ENCODE measurements around the gene F13B.
"Not testable (repeated sequence)": the region's sequence is repeated elsewhere in the genome, so short reads cannot be mapped to it uniquely, and the experiment has no call there.

F13B gene

DNA sequence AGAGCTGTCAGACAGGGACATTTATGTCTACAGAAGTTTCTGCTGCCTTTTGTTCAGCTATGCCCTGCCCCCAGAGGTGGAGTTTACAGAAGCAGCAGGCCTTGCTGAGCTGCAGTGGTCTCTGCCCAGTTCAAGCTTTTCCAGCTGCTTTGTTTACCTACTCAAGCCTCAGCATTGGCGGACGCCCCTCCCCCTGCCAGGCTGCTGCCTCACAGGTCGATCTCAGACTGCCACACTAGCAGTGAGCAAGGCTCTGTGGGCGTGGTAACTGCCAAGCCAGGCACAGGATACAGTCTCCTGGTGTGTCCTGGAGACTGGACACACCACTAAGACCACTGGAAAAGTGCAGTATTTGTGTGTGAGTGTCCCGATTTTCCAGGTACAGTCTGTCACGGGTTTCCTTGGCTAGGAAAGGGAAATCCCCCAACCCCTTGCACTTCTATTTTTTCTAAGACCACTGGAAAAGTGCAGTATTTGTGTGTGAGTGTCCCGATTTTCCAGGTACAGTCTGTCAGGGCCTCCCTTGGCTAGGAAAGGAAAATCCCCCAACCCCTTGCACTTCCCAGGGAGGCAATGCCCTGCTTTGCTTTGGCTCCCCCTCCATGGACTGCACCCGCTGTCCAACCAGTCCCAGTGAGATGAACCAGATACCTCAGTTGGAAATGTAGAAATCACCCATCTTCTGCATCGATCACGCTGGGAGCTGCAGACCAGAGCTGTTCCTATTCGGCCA is 75.0 kb downstream of the F13B start:
- not testable (repeated sequence) for H3K9me3 ChIP-seq (ENCODE audit: low read length); H3K36me3 ChIP-seq (ENCODE audit: insufficient read depth, low read length); H3K4me1 ChIP-seq (ENCODE audit: insufficient read depth, low read length); H3K27me3 ChIP-seq (ENCODE audit: insufficient read depth, low read length)
- H3K4me3 ChIP-seq (ENCODE audit: low read length): peak overlapping the region; percentile 22
- H2AFZ ChIP-seq (ENCODE audit: low read depth, low read length): peak overlapping the region; percentile 82
